Endothelial cell (in vitro differentiated cells): ENCODE results near the gene STAT3. TPM values are rescaled to one million over a fixed set of nuclear protein-coding genes. Genes with fewer than 3 reads are reported as not detected.

Source experiments
- DNase-seq: peaks from one replicate; pipeline ENCODE4 v3.0.0; 2021; ENCODE audit warnings: low spot score
- H3K27ac Mint-ChIP-seq: one replicate; pipeline ENCODE4 v1.8.0; 2021; ENCODE audit warnings: mixed read lengths, inconsistent platforms; ENCODE audit not compliant: unreplicated experiment
- H3K27me3 Mint-ChIP-seq: one replicate; pipeline ENCODE4 v1.8.0; 2021; ENCODE audit warnings: mild to moderate bottlenecking, moderate library complexity, mixed read lengths, inconsistent platforms; ENCODE audit not compliant: unreplicated experiment
- H3K36me3 Mint-ChIP-seq: one replicate; pipeline ENCODE4 v1.8.0; 2021; ENCODE audit warnings: mild to moderate bottlenecking, low read depth, mixed read lengths, inconsistent platforms; ENCODE audit not compliant: unreplicated experiment
- H3K4me1 Mint-ChIP-seq: one replicate; pipeline ENCODE4 v1.8.0; 2021; ENCODE audit warnings: mild to moderate bottlenecking, mixed read lengths, inconsistent platforms; ENCODE audit not compliant: unreplicated experiment
- H3K4me3 Mint-ChIP-seq: one replicate; pipeline ENCODE4 v1.8.0; 2021; ENCODE audit warnings: mild to moderate bottlenecking, mixed read lengths, inconsistent platforms; ENCODE audit not compliant: unreplicated experiment
- H3K9me3 Mint-ChIP-seq: one replicate; pipeline ENCODE4 v1.8.0; 2021; ENCODE audit warnings: mixed read lengths, inconsistent platforms; ENCODE audit not compliant: unreplicated experiment
- total RNA-seq: library from RNA; stranded (reverse); fragmentation: NEBNext Ultra II Directional; extraction: Animal tissue kit (Norgen Biotek cat#: 25700); gene quantifications from one replicate; pipeline ENCODE4 v1.2.1, GENCODE V29; 2021; ENCODE audit not compliant: unreplicated experiment
- TF ChIP-seq, protein P1 (sequence below): fragments of 200-600 bp; sonication (generic); IDR thresholded peaks from one replicate; pipeline ENCODE4 v1.5.0; 2021; ENCODE audit warnings: antibody characterized with exemption; ENCODE audit not compliant: unreplicated experiment

The STAT3 gene
- total RNA-seq, 1 donor from 2014 or later = 160 TPM

DNA sequence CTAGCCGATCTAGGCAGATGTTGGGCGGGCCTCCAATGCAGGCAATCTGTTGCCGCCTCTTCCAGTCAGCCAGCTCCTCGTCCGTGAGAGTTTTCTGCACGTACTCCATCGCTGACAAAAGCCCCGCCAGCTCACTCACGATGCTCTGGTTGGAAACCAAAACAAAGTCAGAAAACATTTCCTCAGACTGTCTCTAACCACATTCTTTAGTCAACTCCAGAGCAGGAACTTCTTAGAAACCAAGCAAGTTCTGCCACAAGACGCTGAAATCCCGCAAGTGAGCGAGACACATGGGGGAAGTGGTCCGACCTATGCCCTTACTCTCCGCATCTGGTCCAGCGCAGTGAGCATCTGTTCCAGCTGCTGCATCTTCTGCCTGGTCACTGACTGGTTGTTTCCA, 50.8 kb downstream of the STAT3 start:
- peak overlapping the region; percentile 47 for H3K4me3 Mint-ChIP-seq
- peaks cover 5% of the 10 kb centered on the region for H3K27me3 Mint-ChIP-seq
- peaks cover 45% of the 10 kb centered on the region for H3K36me3 Mint-ChIP-seq
- H3K9me3 Mint-ChIP-seq = no peaks in the 10 kb centered on the region
- no peak for DNase-seq
- TF ChIP-seq, protein P1, sequence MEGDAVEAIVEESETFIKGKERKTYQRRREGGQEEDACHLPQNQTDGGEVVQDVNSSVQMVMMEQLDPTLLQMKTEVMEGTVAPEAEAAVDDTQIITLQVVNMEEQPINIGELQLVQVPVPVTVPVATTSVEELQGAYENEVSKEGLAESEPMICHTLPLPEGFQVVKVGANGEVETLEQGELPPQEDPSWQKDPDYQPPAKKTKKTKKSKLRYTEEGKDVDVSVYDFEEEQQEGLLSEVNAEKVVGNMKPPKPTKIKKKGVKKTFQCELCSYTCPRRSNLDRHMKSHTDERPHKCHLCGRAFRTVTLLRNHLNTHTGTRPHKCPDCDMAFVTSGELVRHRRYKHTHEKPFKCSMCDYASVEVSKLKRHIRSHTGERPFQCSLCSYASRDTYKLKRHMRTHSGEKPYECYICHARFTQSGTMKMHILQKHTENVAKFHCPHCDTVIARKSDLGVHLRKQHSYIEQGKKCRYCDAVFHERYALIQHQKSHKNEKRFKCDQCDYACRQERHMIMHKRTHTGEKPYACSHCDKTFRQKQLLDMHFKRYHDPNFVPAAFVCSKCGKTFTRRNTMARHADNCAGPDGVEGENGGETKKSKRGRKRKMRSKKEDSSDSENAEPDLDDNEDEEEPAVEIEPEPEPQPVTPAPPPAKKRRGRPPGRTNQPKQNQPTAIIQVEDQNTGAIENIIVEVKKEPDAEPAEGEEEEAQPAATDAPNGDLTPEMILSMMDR = no peak
- no peaks in the 10 kb centered on the region for H3K4me1 Mint-ChIP-seq
- peak overlapping the region; percentile 64 for H3K27ac Mint-ChIP-seq

DNA sequence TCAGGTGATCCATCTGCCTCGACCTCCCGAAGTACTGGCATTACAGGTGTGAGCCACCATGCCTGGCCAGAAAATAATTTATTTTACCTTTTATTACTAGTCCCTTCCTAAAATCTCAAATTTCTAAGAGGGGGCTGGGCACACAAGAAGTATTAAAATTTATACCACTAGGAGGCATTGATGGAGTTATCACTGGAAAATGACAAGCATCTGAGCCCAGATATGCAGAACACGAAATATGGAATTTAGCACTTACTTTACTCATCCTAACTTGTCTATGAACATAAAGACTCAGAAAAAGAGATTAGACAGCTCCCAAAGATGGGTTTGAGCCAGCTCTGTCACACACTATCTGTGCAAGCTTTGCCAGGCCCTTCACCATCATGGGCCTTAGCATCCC, 53.6 kb downstream of the STAT3 start:
- no peak for DNase-seq
- Mint-ChIP-seq H3K9me3 (no peaks in the 10 kb centered on the region), H3K4me3 (no peak overlapping the region), H3K27me3 (peaks cover 4% of the 10 kb centered on the region), H3K27ac (no peak overlapping the region), H3K36me3 (peaks cover 34% of the 10 kb centered on the region), H3K4me1 (no peaks in the 10 kb centered on the region)
- TF ChIP-seq, protein P1 = peak; percentile 17

DNA sequence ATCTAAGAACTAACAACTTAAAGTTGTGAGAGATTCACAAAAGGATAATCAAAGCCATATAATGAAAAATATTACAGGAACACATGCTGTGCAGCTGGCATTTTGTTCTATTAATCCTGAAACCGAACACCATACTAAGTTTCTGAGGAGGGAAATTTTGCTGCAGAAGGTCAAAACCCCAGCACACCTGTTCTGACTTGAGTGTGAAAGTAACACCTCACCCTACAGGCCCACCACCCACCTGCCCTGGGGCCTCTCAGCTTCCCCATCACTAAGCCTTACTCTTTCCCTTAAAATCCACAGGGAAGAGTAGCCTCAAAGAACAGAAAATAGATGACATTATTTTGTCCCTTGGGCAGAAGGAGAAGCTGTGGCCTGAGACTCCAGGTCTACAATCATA, 55.2 kb downstream of the STAT3 start:
- Mint-ChIP-seq H3K4me1 (no peaks in the 10 kb centered on the region), H3K9me3 (no peaks in the 10 kb centered on the region), H3K27me3 (peaks cover 1% of the 10 kb centered on the region), H3K27ac (no peak overlapping the region), H3K4me3 (no peak overlapping the region), H3K36me3 (peaks cover 28% of the 10 kb centered on the region)
- TF ChIP-seq, protein P1 = no peak
- DNase-seq = no peak

DNA sequence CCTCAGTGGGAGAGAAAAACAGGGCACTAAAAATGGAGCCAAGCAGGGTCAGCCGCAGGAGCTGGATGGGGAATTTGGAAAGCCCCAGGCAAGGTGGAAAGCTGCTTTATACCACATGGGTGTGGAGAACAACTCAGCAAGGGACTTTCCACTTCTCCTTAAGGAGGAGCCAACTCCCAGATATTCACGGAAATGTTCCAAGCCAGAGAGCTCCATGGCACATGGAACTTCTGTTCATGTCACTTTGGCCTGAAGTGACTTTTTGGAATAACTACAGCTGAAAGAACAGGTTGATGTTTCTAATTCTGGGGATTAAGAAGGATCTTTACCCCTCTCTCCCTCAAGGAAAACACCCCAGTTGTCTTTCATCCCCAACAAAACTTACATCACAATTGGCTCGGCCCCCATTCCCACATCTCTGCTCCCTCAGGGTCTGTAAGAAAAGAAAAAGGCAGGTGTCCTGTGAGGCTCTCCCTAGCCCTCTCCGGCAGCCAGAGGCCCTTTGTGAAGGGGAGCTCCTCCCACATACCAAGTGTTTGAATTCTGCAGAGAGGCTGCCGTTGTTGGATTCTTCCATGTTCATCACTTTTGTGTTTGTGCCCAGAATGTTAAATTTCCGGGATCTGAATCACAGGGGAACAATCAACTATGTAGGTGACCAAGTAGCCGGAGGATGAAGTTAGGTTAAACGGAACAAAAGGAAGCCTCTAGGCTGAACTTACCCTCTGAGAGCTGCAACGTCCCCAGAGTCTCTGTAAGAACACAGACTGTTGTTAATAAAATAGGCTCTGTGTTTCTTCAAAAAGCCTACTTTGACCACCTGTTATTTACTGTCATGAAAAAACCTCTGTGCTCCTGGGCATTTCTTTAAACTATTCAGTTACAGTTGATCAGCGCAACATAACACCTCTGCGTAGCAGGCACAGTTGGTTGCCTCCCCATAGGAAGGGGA, 58.9 kb downstream of the STAT3 start:
- H3K9me3 Mint-ChIP-seq = no peaks in the 10 kb centered on the region
- no peak for DNase-seq
- H3K36me3 Mint-ChIP-seq = peaks cover 30% of the 10 kb centered on the region
- H3K27me3 Mint-ChIP-seq = peaks cover 1% of the 10 kb centered on the region
- peak overlapping the region; percentile 31 for H3K4me3 Mint-ChIP-seq
- no peaks in the 10 kb centered on the region for H3K4me1 Mint-ChIP-seq
- TF ChIP-seq, protein P1 = no peak
- H3K27ac Mint-ChIP-seq = no peak overlapping the region

DNA sequence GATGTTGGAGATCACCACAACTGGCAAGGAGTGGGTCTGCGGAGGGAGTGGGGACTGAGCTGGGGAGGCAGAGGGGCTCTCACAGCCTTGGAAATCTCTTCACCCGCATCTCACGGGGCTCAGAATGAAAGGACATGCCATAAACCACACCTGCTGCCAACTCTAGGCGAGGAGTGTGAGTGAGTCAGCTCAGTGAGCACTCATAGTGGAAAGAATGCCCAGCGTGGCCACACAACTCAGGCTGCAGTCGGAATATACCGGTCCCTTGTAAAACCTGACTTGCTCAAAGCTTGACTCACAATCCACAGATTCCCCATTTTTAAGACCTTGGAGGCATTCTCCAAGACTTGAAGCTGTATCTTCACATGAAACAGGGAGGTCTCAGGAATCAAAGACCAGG, 63.2 kb downstream of the STAT3 start:
- Mint-ChIP-seq H3K27me3 (peaks cover 9% of the 10 kb centered on the region), H3K4me3 (peak overlapping the region; percentile 62), H3K9me3 (no peaks in the 10 kb centered on the region), H3K36me3 (peaks cover 32% of the 10 kb centered on the region), H3K27ac (no peak overlapping the region), H3K4me1 (peaks cover 29% of the 10 kb centered on the region)
- no peak for DNase-seq
- TF ChIP-seq, protein P1 = no peak
